Measurements from ENCODE around the gene SUMO3.

Gene SUMO3

GRCh38 chr21:44766818-44767354 lies 51.0 kb downstream of the SUMO3 start:
- H3K4me2 ChIP-seq (ENCODE audit: low read length): no peak overlapping the region
- no peaks in the 10 kb centered on the region for H3K27me3 ChIP-seq (ENCODE audit: low read depth, low read length)
- H3K9me3 ChIP-seq (ENCODE audit: insufficient read depth, low read length): no peaks in the 10 kb centered on the region
- no peak for TF ChIP-seq EZH2phosphoT487 (IDR thresholded peaks at IDR 0.05; ENCODE audit: low read depth)
- no peak for TF ChIP-seq CTCF (IDR thresholded peaks at IDR 0.05; ENCODE audit: low read depth, low read length)
- no peaks in the 10 kb centered on the region for H3K79me2 ChIP-seq (ENCODE audit: low read length)
- no peaks in the 10 kb centered on the region for H3K4me1 ChIP-seq (ENCODE audit: low read length)
- no peak overlapping the region for H3K27ac ChIP-seq (ENCODE audit: low read length)
- H3K9ac ChIP-seq (ENCODE audit: low read length): no peak overlapping the region
- no peaks in the 10 kb centered on the region for H4K20me1 ChIP-seq (ENCODE audit: insufficient read depth, low read length)
- no peaks in the 10 kb centered on the region for H3K36me3 ChIP-seq (replicated peaks; ENCODE audit: low read depth, low read length)
- H3K4me3 ChIP-seq (ENCODE audit: low read length): no peak overlapping the region
- H2AFZ ChIP-seq (ENCODE audit: low read depth, low read length): no peak overlapping the region

- Histone ChIP-seq H3K9me3 (ENCODE audit: insufficient read depth, low read length) (no peaks in the 10 kb centered on the region), H3K4me1 (ENCODE audit: low read length) (no peaks in the 10 kb centered on the region), H4K20me1 (ENCODE audit: insufficient read depth, low read length) (no peaks in the 10 kb centered on the region), H3K79me2 (ENCODE audit: low read length) (no peaks in the 10 kb centered on the region), H3K36me3 (replicated peaks; ENCODE audit: low read depth, low read length) (no peaks in the 10 kb centered on the region), H2AFZ (ENCODE audit: low read depth, low read length) (no peak overlapping the region), H3K27me3 (ENCODE audit: low read depth, low read length) (no peaks in the 10 kb centered on the region), H3K4me2 (ENCODE audit: low read length) (no peak overlapping the region), H3K4me3 (ENCODE audit: low read length) (no peak overlapping the region), H3K27ac (ENCODE audit: low read length) (no peak overlapping the region), H3K9ac (ENCODE audit: low read length) (no peak overlapping the region)
- TF ChIP-seq CTCF (IDR thresholded peaks at IDR 0.05; ENCODE audit: low read depth, low read length) (no peak), EZH2phosphoT487 (IDR thresholded peaks at IDR 0.05; ENCODE audit: low read depth) (no peak)
Measured at GRCh38 chr21:44766014-44766817, 51.6 kb downstream of the SUMO3 start.

- Histone ChIP-seq H3K4me3 (ENCODE audit: low read length) (no peak overlapping the region), H3K79me2 (ENCODE audit: low read length) (no peaks in the 10 kb centered on the region), H4K20me1 (ENCODE audit: insufficient read depth, low read length) (no peaks in the 10 kb centered on the region), H3K27ac (ENCODE audit: low read length) (no peak overlapping the region), H3K36me3 (replicated peaks; ENCODE audit: low read depth, low read length) (no peaks in the 10 kb centered on the region), H3K27me3 (ENCODE audit: low read depth, low read length) (no peaks in the 10 kb centered on the region), H2AFZ (ENCODE audit: low read depth, low read length) (no peak overlapping the region), H3K4me2 (ENCODE audit: low read length) (no peak overlapping the region), H3K9me3 (ENCODE audit: insufficient read depth, low read length) (no peaks in the 10 kb centered on the region), H3K9ac (ENCODE audit: low read length) (no peak overlapping the region), H3K4me1 (ENCODE audit: low read length) (no peaks in the 10 kb centered on the region)
- TF ChIP-seq EZH2phosphoT487 (IDR thresholded peaks at IDR 0.05; ENCODE audit: low read depth) (no peak), CTCF (IDR thresholded peaks at IDR 0.05; ENCODE audit: low read depth, low read length) (no peak)
Measured at GRCh38 chr21:44765231-44766013, 52.4 kb downstream of the SUMO3 start.

Data from OCI-LY3 (cell line).